ENCODE data around the gene HK2.
"Not testable (repeated sequence)": the region's sequence is repeated elsewhere in the genome, so short reads cannot be mapped to it uniquely, and the experiment has no call there.

HK2 gene

GRCh38 chr2:74906395-74906794 lies 72.5 kb downstream of the HK2 start:
- DNase-seq, result no peak

- DNase-seq, result not testable (repeated sequence)
These were observed 73.6 kb downstream of the HK2 start for GRCh38 chr2:74907560-74907959.

GRCh38 chr2:74908748-74909444 lies 75.0 kb downstream of the HK2 start:
- DNase-seq, result peak; percentile 7

- no peak for DNase-seq
These were observed 76.3 kb downstream of the HK2 start for GRCh38 chr2:74910245-74910644.

- peak; percentile 9 for DNase-seq
These were observed 77.1 kb downstream of the HK2 start for GRCh38 chr2:74911061-74911460.

- no peak for DNase-seq
These were observed 81.8 kb downstream of the HK2 start for GRCh38 chr2:74915743-74916142.

GRCh38 chr2:74916394-74916793 lies 82.5 kb downstream of the HK2 start:
- no peak for DNase-seq

GRCh38 chr2:74917702-74918619 lies 84.0 kb downstream of the HK2 start:
- no peak for DNase-seq

- DNase-seq, result peak; percentile 22
These were observed 85.9 kb downstream of the HK2 start for GRCh38 chr2:74919827-74920226.

GRCh38 chr2:74921236-74921736 lies 87.4 kb downstream of the HK2 start:
- DNase-seq, result no peak

GRCh38 chr2:74922592-74923227 lies 88.8 kb downstream of the HK2 start:
- DNase-seq, result no peak

GRCh38 chr2:74924463-74925265 lies 90.7 kb downstream of the HK2 start:
- no peak for DNase-seq

GRCh38 chr2:74925361-74925786 lies 91.4 kb downstream of the HK2 start:
- DNase-seq, result peak; percentile 1

GRCh38 chr2:74927621-74928020 lies 93.7 kb downstream of the HK2 start:
- no peak for DNase-seq

- DNase-seq, result no peak
These were observed 97.0 kb downstream of the HK2 start for GRCh38 chr2:74930811-74931486.

- DNase-seq, result no peak
These were observed 98.0 kb downstream of the HK2 start for GRCh38 chr2:74931940-74932339.

- DNase-seq, result no peak
These were observed 102.1 kb downstream of the HK2 start for GRCh38 chr2:74935975-74936391.

- no peak for DNase-seq
These were observed 103.4 kb downstream of the HK2 start for GRCh38 chr2:74937221-74937880.

GRCh38 chr2:74938264-74938663 lies 104.3 kb downstream of the HK2 start:
- DNase-seq, result no peak

GRCh38 chr2:74939919-74940812 lies 106.2 kb downstream of the HK2 start:
- no peak for DNase-seq

All from NCI-H1092 treated with DMSO at 0.1 percent for 48 hours (cell line).